HG02943 (cell line): Measurements from ENCODE around the gene EIF2S3.

Experiments
- ATAC-seq: cut with Tn5 transposase; IDR thresholded peaks from one replicate; pipeline ENCODE4 v1.9.1; 2021; ENCODE audit warnings: mild to moderate bottlenecking, low read depth, moderate library complexity; ENCODE audit not compliant: unreplicated experiment

EIF2S3 gene

GRCh38 chrX:24054182-24055042 lies at the start of gene EIF2S3:
Gene EIF2S3 (plus strand): TSS chrX:24054956. CDS start chrX:24054969, 13 bp downstream.
- peak; percentile 96 for ATAC-seq

- ATAC-seq = no peak
Observed at GRCh38 chrX:24005028-24005427, 49.7 kb upstream of the EIF2S3 start.

GRCh38 chrX:24005867-24006266 lies 48.9 kb upstream of the EIF2S3 start:
- no peak for ATAC-seq

- ATAC-seq = no peak
Observed at GRCh38 chrX:24012266-24012665, 42.5 kb upstream of the EIF2S3 start.

GRCh38 chrX:24014388-24015018 lies 40.3 kb upstream of the EIF2S3 start:
- peak; percentile 79 for ATAC-seq

- ATAC-seq = no peak
Observed at GRCh38 chrX:24017674-24018073, 37.1 kb upstream of the EIF2S3 start.

- no peak for ATAC-seq
Observed at GRCh38 chrX:24018809-24019208, 35.9 kb upstream of the EIF2S3 start.

GRCh38 chrX:24019448-24019847 lies 35.3 kb upstream of the EIF2S3 start:
- no peak for ATAC-seq

GRCh38 chrX:24020306-24020876 lies 34.4 kb upstream of the EIF2S3 start:
- no peak for ATAC-seq

GRCh38 chrX:24023544-24023943 lies 31.2 kb upstream of the EIF2S3 start:
- no peak for ATAC-seq

GRCh38 chrX:24023972-24024669 lies 30.6 kb upstream of the EIF2S3 start:
- ATAC-seq = no peak

- ATAC-seq = peak; percentile 72
Observed at GRCh38 chrX:24024819-24025740, 29.7 kb upstream of the EIF2S3 start.

- ATAC-seq = peak; percentile 22
Observed at GRCh38 chrX:24025741-24026403, 28.9 kb upstream of the EIF2S3 start.

- no peak for ATAC-seq
Observed at GRCh38 chrX:24026432-24026831, 28.3 kb upstream of the EIF2S3 start.

- no peak for ATAC-seq
Observed at GRCh38 chrX:24027086-24027485, 27.7 kb upstream of the EIF2S3 start, which contains the start of gene KLHL15. Gene KLHL15 (minus strand): TSS chrX:24027186. CDS start chrX:24006693, 20,493 bp downstream.

- ATAC-seq = no peak
Observed at GRCh38 chrX:24027985-24028384, 26.8 kb upstream of the EIF2S3 start.

GRCh38 chrX:24030597-24030996 lies 24.2 kb upstream of the EIF2S3 start:
- no peak for ATAC-seq

- no peak for ATAC-seq
Observed at GRCh38 chrX:24034485-24034884, 20.3 kb upstream of the EIF2S3 start.

GRCh38 chrX:24037729-24038128 lies 17.0 kb upstream of the EIF2S3 start:
- ATAC-seq = no peak
